Measurements from ENCODE around the gene SUSD1.

- TF ChIP-seq SIN3A (IDR thresholded peaks at IDR 0.05; ENCODE audit: borderline replicate concordance, insufficient read depth, low read length): no peak
- no peak for TF ChIP-seq POLR2AphosphoS5 (IDR thresholded peaks at IDR 0.05; ENCODE audit: low read depth, low read length)
- no peak for TF ChIP-seq TAF1 (IDR thresholded peaks at IDR 0.05; ENCODE audit: borderline replicate concordance, insufficient read depth, low read length)
- TF ChIP-seq REST (IDR thresholded peaks at IDR 0.05; ENCODE audit: insufficient read depth in 1 of 2, low read depth in 2 of 2, low read length in 2 of 2): no peak
- TF ChIP-seq FOXP2 (optimal IDR thresholded peaks at IDR 0.05; ENCODE audit: borderline replicate concordance, extremely low read depth, extremely low read length, insufficient read depth): no peak
Observed at GRCh38 chr9:112051812-112052211, 123.3 kb downstream of the SUSD1 start.

Measured in PFSK-1 (cell line).